Activated CD4-positive, CD25-positive, alpha-beta regulatory T cell treated with anti-CD3 and anti-CD28 coated beads, Interleukin-2, amount 50 U/mL, for 24 hours (primary cell): ENCODE measurements around the gene S1PR5.
"Not testable (repeated sequence)": the region's sequence is repeated elsewhere in the genome, so short reads cannot be mapped to it uniquely, and the experiment has no call there.

ENCODE experiments used
- ATAC-seq, 2 donors: fragments of 150-1000 bp; cut with Tn5 transposase; one replicate each; pipeline ENCODE4 v1.10.0; 2021; ENCODE audit warnings: mild to moderate bottlenecking in 1 of 2, moderate library complexity in 1 of 2

The S1PR5 gene

GRCh38 chr19:10517361-10517759 is at the start of gene S1PR5:
Gene S1PR5 (minus strand): TSS chr19:10517447. CDS start chr19:10515011, 2,436 bp downstream.
- ATAC-seq: no peak

- peak in 1 of 2 donors; percentile 1 for ATAC-seq
Measured at GRCh38 chr19:10566658-10567410, 49.6 kb upstream of the S1PR5 start.

- no peak for ATAC-seq
Measured at GRCh38 chr19:10566408-10566657, 49.1 kb upstream of the S1PR5 start.

GRCh38 chr19:10565567-10566407 is 48.5 kb upstream of the S1PR5 start, which contains the start of gene KRI1:
Gene KRI1 (minus strand): TSS chr19:10566010. CDS start chr19:10565999, 11 bp downstream.
- ATAC-seq: peak; percentile 55

GRCh38 chr19:10565028-10565566 is 47.9 kb upstream of the S1PR5 start:
- ATAC-seq: no peak

GRCh38 chr19:10562609-10563008 is 45.4 kb upstream of the S1PR5 start:
- ATAC-seq: no peak

GRCh38 chr19:10560154-10560553 is 42.9 kb upstream of the S1PR5 start:
- ATAC-seq: no peak

- ATAC-seq: no peak
Measured at GRCh38 chr19:10557603-10558197, 40.5 kb upstream of the S1PR5 start.

- ATAC-seq: no peak
Measured at GRCh38 chr19:10555610-10555973, 38.3 kb upstream of the S1PR5 start.

- ATAC-seq: no peak
Measured at GRCh38 chr19:10554760-10555609, 37.7 kb upstream of the S1PR5 start.

GRCh38 chr19:10553943-10554381 is 36.7 kb upstream of the S1PR5 start:
- peak; percentile 51 to 60 for ATAC-seq

GRCh38 chr19:10553087-10553667 is 35.9 kb upstream of the S1PR5 start:
- ATAC-seq: no peak

GRCh38 chr19:10552510-10553053 is 35.3 kb upstream of the S1PR5 start:
- ATAC-seq: peak; percentile 53 to 60

- peak in 1 of 2 donors; percentile 36 for ATAC-seq
Measured at GRCh38 chr19:10551698-10552301, 34.6 kb upstream of the S1PR5 start.

GRCh38 chr19:10551006-10551405 is 33.8 kb upstream of the S1PR5 start:
- ATAC-seq: not testable (repeated sequence)

- ATAC-seq: no peak
Measured at GRCh38 chr19:10550336-10550735, 33.1 kb upstream of the S1PR5 start.

GRCh38 chr19:10549733-10550132 is 32.5 kb upstream of the S1PR5 start:
- ATAC-seq: no peak

GRCh38 chr19:10548746-10549276 is 31.6 kb upstream of the S1PR5 start:
- ATAC-seq: no peak

GRCh38 chr19:10546817-10547216 is 29.6 kb upstream of the S1PR5 start:
- ATAC-seq: no peak

- ATAC-seq: no peak
Measured at GRCh38 chr19:10544753-10545251, 27.6 kb upstream of the S1PR5 start.
